CD4-positive, alpha-beta T cell treated with Interleukin-6 at 100 ng/mL for 8 hours (primary cell): ENCODE data around the gene ESD.
"Not testable (repeated sequence)": the region's sequence is repeated elsewhere in the genome, so short reads cannot be mapped to it uniquely, and the experiment has no call there.

Experiments
- DNase-seq: peaks from one replicate; pipeline ENCODE4 v3.0.0-alpha.2; 2020; ENCODE audit warnings: mixed read lengths, low spot score

The ESD gene

GRCh38 chr13:46796515-46797474, at the start of gene ESD:
Gene ESD (minus strand): TSS chr13:46797161. CDS start chr13:46791413, 5,748 bp downstream.
- DNase-seq = peak; percentile 88

GRCh38 chr13:46846726-46847125, 49.8 kb upstream of the ESD start:
- no peak for DNase-seq

- no peak for DNase-seq
Measured at GRCh38 chr13:46845146-46845545, 48.2 kb upstream of the ESD start.

GRCh38 chr13:46844431-46844830, 47.5 kb upstream of the ESD start:
- DNase-seq = no peak

- DNase-seq = no peak
Measured at GRCh38 chr13:46839399-46839798, 42.4 kb upstream of the ESD start.

- DNase-seq = no peak
Measured at GRCh38 chr13:46834657-46835056, 37.7 kb upstream of the ESD start.

- DNase-seq = peak; percentile 11
Measured at GRCh38 chr13:46831588-46832194, 34.7 kb upstream of the ESD start.

- no peak for DNase-seq
Measured at GRCh38 chr13:46830405-46831005, 33.5 kb upstream of the ESD start.

- DNase-seq = no peak
Measured at GRCh38 chr13:46822551-46822950, 25.6 kb upstream of the ESD start.

GRCh38 chr13:46817838-46818476, 21.0 kb upstream of the ESD start:
- DNase-seq = no peak

GRCh38 chr13:46817095-46817494, 20.1 kb upstream of the ESD start:
- DNase-seq = no peak

- no peak for DNase-seq
Measured at GRCh38 chr13:46816371-46816770, 19.4 kb upstream of the ESD start.

GRCh38 chr13:46812301-46812797, 15.4 kb upstream of the ESD start:
- DNase-seq = no peak

GRCh38 chr13:46810440-46810839, 13.5 kb upstream of the ESD start:
- DNase-seq = no peak

GRCh38 chr13:46804921-46805320, 8.0 kb upstream of the ESD start:
- not testable (repeated sequence) for DNase-seq

- no peak for DNase-seq
Measured at GRCh38 chr13:46804391-46804815, 7.4 kb upstream of the ESD start.

GRCh38 chr13:46803586-46803985, 6.6 kb upstream of the ESD start:
- DNase-seq = no peak

- no peak for DNase-seq
Measured at GRCh38 chr13:46801858-46802257, 4.9 kb upstream of the ESD start.

GRCh38 chr13:46799139-46799538, 2.2 kb upstream of the ESD start:
- no peak for DNase-seq

- DNase-seq = no peak
Measured at GRCh38 chr13:46797501-46798237, 708 bp upstream of the ESD start.

GRCh38 chr13:46796129-46796514, 839 bp downstream of the ESD start:
- no peak for DNase-seq

GRCh38 chr13:46795321-46795720, 1.6 kb downstream of the ESD start:
- no peak for DNase-seq
